ENCODE measurements around the gene FBLN2.

DNA sequence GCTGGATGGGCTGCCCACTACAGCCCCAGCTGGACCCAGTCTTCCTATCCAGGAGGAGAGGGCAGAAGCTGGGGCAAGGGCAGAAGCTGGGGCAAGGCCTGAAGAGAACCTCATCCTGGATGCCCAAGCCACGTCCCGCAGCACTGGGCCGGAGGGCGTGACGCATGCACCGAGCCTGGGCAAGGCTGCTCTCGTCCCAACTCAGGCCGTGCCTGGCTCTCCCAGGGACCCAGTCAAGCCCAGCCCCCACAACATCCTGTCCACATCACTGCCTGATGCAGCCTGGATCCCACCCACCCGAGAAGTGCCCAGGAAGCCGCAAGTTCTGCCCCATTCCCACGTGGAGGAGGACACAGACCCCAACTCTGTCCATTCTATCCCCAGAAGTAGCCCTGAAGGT, 22.3 kb downstream of the FBLN2 start:
- TF ChIP-seq, protein P1, sequence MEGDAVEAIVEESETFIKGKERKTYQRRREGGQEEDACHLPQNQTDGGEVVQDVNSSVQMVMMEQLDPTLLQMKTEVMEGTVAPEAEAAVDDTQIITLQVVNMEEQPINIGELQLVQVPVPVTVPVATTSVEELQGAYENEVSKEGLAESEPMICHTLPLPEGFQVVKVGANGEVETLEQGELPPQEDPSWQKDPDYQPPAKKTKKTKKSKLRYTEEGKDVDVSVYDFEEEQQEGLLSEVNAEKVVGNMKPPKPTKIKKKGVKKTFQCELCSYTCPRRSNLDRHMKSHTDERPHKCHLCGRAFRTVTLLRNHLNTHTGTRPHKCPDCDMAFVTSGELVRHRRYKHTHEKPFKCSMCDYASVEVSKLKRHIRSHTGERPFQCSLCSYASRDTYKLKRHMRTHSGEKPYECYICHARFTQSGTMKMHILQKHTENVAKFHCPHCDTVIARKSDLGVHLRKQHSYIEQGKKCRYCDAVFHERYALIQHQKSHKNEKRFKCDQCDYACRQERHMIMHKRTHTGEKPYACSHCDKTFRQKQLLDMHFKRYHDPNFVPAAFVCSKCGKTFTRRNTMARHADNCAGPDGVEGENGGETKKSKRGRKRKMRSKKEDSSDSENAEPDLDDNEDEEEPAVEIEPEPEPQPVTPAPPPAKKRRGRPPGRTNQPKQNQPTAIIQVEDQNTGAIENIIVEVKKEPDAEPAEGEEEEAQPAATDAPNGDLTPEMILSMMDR (IDR thresholded peaks at IDR 0.05) = no peak
- no peak for TF ChIP-seq POLR2A (IDR thresholded peaks at IDR 0.05)

All from Peyer's patch (tissue), 4 donors.